GM12801 (cell line): Measurements from ENCODE around the gene PLEKHO2.

Experiments
- CTCF ChIP-seq: IDR thresholded peaks from one replicate; pipeline ENCODE4 v1.5.1; 2011; ENCODE audit warnings: control low read depth; ENCODE audit not compliant: insufficient read length; ENCODE audit errors: extremely low read depth

PLEKHO2 gene

GRCh38 chr15:64807751-64808222 lies 33.9 kb upstream of the PLEKHO2 start:
- no peak for TF ChIP-seq CTCF

GRCh38 chr15:64808785-64809453 lies 32.8 kb upstream of the PLEKHO2 start:
- TF ChIP-seq CTCF: no peak

GRCh38 chr15:64809649-64810496 lies 31.8 kb upstream of the PLEKHO2 start:
- no peak for TF ChIP-seq CTCF

DNA sequence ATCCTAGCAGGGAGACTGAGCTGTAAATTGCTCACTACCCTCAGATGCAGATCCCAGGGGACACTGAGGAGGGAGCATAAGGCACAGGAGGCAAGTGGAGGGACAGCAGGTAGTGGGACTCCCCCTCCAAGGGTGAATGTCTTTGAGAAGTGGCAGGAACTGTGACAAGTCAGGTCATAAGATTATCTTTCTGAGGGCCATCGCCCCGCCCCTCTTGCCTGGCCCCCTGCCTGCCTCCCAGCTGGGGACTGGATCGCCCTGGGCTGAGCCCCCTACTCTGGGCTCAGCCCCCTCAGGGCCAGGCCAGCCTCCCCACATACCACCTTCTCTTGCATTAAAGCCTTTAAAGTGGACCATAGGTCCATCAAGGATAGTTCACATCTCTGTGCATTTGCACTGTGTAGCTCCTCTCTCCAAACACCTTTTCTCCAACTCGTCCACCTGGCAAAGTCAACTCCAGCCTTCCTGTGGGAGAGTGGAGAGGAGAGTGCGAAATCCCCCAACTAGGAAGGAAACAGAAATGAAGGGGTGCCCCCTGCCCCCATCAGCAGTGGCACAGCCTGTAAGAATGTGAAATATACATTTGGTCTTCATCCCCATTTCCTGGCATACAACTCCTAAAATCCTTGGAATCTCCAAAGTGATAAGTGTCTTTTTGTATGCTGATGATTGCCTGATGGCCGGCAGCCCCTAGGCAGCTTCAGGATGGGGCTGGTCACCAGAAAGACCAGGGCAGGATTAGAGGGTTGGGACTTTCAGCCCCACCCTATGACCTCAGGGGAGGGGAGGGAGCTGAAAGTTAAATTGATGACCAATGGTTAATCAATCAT lies 31.0 kb upstream of the PLEKHO2 start:
- no peak for TF ChIP-seq CTCF

- TF ChIP-seq CTCF: no peak
Observed at GRCh38 chr15:64813075-64813474, 28.6 kb upstream of the PLEKHO2 start.

GRCh38 chr15:64816452-64816851 lies 25.3 kb upstream of the PLEKHO2 start:
- no peak for TF ChIP-seq CTCF

DNA sequence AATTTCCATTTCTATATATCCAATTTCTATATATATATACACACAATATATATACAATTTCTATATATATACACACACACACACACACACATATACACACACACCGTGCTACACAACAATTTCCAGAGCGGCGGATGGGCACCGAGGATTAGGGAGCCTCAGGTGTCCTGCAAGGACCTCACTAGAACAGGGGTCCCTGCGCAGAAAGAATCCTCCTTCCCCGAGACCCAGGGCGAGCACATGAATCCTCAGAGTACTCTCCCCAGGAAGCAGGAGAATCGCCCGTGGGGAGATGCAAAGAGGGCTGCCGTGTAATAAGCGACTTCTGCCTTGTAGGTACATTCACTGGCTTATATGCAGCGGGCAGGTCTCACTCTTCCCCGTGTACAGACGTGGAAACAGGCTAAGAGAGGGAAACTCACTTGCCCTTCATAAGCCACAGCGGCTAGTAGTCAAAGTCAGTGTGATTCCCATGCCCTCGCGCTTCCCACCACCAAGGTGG lies 16.7 kb upstream of the PLEKHO2 start:
- no peak for TF ChIP-seq CTCF
